HG03520 (cell line): ENCODE data around the gene CACNA1B.

Experiments used
- ATAC-seq: cut with Tn5 transposase; IDR thresholded peaks from one replicate; pipeline ENCODE4 v1.9.1; 2021; ENCODE audit warnings: mild to moderate bottlenecking, moderate library complexity; ENCODE audit not compliant: unreplicated experiment

CACNA1B gene

DNA sequence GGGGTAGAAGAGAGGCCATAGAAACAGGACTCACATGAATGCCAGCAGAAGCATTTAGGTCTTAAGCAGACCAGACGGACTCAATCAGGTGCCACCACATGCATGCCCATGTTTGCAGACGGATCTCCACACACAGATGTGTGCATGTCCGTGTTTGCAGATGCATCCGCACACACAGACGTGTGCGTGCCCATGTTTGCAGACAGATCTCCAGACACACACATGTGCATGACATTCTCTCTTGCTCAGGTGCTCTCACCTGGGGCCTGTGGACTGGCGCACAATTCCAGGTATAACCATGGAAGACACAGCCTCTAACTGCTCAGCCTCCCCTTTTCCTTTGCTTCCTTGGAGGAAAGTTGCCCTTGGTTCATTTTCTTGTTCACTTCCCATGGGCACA is 148.3 kb downstream of the CACNA1B start:
- ATAC-seq, result no peak

DNA sequence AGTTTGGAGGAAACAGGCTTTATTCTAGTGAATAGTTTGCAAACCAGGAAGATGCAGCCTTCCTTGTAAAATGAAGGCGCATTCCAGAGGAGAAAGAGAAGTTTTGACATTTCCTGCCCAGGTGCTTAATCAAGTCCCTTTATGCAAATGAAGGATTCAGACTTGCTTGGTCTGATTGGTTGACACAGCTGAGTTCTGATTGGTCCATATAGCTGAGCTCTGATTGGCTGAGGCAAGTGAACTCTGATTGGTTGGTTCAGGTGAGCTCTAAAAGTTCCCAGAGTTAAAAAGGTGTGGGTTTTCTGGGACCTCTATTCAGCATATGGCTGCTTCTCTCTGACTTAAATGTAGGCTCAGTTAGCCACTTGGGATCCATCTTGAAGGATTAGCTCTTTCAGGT is 151.0 kb downstream of the CACNA1B start:
- no peak for ATAC-seq

GRCh38 chr9:138031186-138031585 is 153.6 kb downstream of the CACNA1B start:
- no peak for ATAC-seq

DNA sequence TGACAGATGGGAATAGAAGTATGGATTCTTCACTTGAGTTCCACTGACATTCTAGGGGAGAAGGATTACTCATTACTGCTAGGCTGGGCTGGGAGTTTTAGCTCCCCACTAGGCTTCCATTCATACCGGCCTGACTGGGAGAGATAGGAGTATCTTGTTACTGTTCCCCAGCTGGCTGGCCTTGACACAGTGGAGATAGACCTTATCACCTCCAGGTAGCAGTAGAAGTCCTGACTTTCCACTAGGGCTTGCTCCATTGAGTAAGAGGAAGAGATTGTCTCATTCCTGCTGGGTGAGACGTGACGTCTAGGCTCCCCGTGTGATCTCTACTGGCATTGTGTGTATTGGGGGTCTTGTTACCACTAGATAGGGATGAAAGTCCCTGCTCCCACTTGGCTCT is 156.4 kb downstream of the CACNA1B start:
- no peak for ATAC-seq

- no peak for ATAC-seq
These were observed 159.6 kb downstream of the CACNA1B start for GRCh38 chr9:138037140-138037539.

DNA sequence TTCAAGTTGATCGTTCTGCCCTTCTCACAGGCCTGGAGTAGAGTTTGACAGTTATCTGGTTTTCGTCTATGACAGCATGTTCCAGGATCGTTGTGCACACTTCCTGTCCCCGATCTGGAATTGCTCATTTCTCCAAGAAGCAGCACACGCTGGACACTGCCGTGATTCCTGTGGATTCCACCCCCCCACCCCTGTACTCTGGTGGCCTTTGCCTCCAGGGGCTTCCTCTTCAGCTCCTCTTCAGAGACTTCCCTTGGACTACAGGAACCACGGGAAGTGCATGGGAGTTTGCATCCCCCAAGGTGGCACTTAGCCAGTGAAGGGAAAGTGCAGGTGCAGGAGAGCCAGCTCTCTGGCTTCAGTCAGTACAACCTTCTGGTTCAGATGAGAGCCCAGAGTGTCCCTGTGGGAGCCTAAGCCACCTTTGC is 160.7 kb downstream of the CACNA1B start:
- ATAC-seq, result no peak

DNA sequence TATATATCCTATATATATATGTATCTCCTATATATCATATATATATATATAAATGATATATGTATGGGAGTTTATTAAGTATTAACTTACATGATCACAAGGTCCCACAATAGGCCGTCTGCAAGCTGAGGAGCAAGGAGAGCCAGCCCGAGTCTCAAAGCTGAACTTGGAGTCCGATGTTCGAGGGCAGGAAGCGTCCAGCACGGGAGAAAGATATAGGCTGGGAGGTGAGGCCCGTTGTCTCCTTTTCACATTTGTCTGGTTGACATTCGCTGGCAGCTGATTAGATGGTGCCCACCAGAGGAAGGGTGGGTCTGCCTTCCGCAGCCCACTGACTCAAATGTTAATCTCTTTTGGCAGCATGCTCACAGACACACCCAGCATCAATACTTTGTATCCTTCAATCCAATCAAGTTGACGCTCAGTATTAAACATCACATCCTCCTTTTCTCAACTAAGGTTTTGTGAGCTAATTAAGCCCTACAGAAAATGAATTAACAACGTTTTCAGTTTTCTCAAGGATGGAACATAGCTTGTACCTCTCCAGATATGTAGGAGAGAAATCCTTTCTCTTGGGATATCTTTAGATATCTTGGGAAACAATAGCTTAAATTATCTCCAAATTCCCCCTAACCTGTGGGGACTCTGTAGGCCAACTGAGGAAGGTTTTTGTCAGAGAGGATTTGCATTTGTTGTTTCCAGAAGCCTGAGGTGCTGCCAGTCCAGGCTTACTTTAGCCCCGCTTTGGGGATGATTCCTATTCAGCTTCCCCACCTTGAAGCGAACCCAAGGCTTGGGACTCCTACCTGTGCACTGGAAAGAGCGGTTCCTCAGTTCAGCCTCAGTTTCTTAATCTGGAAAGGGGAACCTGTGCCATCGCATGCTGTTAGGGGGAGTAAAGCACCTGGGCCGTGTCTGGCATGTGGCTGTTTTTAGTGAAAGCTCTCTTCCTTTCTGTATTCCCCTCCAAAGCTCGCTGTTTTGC is 163.2 kb downstream of the CACNA1B start:
- ATAC-seq, result no peak

GRCh38 chr9:138042146-138042545 is 164.6 kb downstream of the CACNA1B start:
- no peak for ATAC-seq

- ATAC-seq, result no peak
These were observed 165.1 kb downstream of the CACNA1B start for GRCh38 chr9:138042640-138043039.

DNA sequence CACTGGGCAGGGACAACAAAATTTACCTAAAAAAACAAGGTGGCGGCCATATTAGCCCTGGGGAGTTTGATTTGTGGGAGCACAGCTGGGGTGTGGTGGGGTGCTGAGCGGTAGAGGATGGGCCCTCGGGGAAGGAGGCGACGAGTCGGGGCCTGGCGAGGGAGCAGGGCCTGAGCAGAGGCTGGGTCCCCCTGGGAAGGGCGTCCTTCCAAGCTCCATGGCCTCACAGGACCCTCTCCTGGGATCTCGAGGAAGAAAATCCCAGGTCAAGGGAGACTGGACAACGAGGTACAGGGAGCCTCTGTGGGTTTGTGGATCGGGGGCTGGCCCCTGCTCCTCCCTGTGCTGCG is 165.5 kb downstream of the CACNA1B start:
- ATAC-seq, result no peak

GRCh38 chr9:138043411-138044345 is 166.1 kb downstream of the CACNA1B start:
- no peak for ATAC-seq

- no peak for ATAC-seq
These were observed 167.2 kb downstream of the CACNA1B start for GRCh38 chr9:138044485-138045383.

DNA sequence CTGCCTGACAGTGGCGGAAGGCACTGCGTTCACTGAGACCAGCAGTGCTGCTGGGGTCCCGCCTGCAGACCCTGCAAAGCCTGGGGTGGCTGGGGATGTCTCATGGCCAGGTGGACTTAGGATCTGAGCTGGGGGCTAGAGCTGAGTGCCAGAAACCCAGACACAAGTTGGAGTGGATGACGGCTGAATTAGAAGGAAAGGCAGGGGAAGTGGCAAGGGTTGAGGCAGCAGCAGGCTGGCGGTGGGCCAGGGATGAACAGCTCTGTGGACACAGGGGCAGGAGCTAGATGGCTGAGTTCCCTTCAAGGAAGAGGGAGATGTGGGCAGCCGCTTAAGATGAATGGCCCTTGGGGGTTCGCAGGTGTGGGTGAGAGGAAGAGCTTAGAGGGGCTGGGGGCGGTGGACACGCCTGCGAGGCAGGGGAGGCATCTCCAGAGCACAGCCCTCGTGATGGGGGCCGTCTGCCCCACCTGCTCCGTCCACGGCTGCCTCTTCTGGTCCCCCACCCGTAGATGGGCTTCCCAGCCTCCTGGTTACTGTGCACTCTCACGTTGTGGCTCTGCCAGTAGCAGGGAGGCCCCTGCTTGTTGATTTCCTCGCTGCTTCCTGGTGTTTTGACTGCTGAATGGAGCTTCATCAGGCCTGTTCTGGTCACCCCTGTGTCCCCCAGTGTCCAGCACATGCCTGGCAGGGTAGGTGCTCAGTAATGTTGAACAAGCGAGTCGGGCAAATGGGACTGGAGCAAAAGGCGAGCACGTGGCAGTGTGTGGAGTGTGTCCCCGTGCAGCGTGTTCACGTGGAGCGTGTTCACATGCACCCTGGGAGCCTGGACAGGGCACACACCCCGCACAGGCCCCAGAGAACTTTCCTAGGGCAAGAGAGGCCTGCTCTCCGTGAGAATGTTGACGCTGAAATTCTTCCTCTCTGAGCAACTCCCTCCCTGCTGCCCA is 168.2 kb downstream of the CACNA1B start:
- no peak for ATAC-seq

- ATAC-seq, result no peak
These were observed 169.2 kb downstream of the CACNA1B start for GRCh38 chr9:138046641-138047301.

DNA sequence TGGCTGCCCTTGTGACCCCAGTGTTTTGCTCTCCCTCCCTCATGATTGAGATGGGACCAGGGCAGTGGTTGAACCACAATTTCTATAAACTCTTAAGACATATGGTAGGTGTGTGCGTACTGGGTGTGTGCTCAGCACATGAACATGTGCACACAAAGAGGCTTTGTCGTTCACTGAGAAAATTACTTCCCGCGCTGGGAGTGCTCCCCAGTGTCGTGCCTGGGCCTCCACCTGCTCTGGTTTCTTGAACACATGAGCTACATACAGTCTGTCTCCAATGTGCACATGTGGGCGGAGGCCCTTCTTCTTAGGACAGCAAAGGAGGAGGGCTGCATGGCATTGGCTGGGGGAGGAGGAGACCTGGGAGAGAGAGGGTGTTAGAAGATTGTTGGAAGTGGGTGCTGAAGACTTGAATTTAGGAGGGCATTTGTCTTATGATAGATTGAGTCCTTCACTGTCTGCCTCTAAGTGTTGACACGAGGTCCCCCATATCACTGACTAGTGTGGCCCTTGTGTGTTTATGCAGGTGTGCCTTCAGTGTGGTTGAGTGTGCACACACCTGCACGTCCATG is 170.0 kb downstream of the CACNA1B start:
- ATAC-seq, result no peak

DNA sequence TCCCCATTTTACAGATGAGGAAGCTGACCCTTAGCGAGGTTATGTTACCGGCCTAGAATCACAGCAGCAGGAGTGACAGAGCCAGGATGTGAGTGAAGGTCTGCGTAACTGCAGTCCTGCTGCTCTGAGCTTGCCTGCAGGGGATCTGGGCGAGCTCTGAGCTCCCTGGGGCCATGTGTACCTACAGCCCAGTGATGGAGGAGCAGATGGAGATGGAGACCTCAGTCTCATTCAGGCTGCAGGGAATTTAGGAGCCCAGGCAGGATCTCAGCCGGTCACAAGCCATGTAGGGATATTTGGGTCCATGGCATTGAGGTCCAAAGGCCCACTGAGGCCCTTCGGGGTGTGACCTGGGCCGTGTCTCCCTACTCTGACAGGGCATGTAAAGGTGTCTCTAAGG is 170.6 kb downstream of the CACNA1B start:
- no peak for ATAC-seq

DNA sequence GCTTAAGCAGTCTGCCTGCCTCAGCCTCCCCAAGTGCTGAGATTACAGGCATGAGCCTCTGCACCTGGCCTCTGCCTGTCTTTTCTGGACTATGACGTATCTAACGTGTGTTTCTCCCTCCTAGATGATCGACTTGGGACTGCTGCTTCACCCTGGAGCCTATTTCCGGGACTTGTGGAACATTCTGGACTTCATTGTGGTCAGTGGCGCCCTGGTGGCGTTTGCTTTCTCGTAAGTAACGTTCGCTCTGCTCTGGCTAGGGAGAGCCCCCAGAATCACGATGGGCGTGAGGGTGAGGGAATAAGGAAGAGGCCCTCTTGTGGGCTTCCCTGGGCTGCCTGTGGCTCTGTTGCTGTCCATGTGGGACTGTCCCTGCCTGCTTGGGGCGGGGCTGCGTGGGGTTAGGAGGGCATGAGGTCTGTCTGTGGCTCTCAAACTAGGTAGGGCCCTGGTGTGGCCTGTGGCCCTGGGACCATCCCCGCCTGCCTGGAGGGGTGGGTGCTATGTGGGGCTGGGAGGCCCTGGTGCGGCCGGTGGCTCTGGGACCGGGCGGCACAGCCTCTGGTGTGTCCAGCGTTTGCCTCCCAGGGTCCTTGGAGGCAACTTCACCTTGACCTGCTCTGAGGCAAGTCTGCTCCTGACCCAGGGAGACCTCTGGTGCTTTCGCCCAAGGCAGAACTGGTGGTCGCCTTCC is 171.7 kb downstream of the CACNA1B start:
- ATAC-seq, result no peak
